Measurements from ENCODE around the gene CAMKMT. TPM values are rescaled to one million over a fixed set of nuclear protein-coding genes. Genes with fewer than 3 reads are reported as not detected.

The CAMKMT gene
- total RNA-seq, 6 experiments from 2014 or later: 5.1 to 8.6 (median 7.0) TPM

- no peak overlapping the region for H3K27ac Mint-ChIP-seq
- no peak for TF ChIP-seq CTCF (IDR thresholded peaks at IDR 0.05)
- DNase-seq: no peak
- peaks cover 3% of the 10 kb centered on the region; the same call in 1 of the 2 replicates for H3K27me3 Mint-ChIP-seq (ENCODE audit: insufficient read depth)
- peaks cover 27% of the 10 kb centered on the region for H3K9me3 Mint-ChIP-seq
- H3K4me3 Mint-ChIP-seq: no peak overlapping the region
- H3K36me3 Mint-ChIP-seq (ENCODE audit: low read depth): peaks cover 14% of the 10 kb centered on the region
- no peaks in the 10 kb centered on the region for H3K4me1 Mint-ChIP-seq (ENCODE audit: low read depth)
Observed at GRCh38 chr2:44462934-44463849, 101.4 kb downstream of the CAMKMT start.

- no peak for TF ChIP-seq CTCF (IDR thresholded peaks at IDR 0.05)
- Mint-ChIP-seq H3K4me1 (ENCODE audit: low read depth) (no peaks in the 10 kb centered on the region), H3K9me3 (peaks cover 27% of the 10 kb centered on the region), H3K27ac (no peak overlapping the region), H3K27me3 (ENCODE audit: insufficient read depth) (peaks cover 3% of the 10 kb centered on the region), H3K4me3 (no peak overlapping the region), H3K36me3 (ENCODE audit: low read depth) (peaks cover 14% of the 10 kb centered on the region)
- no peak for DNase-seq
Observed at GRCh38 chr2:44464437-44464836, 102.7 kb downstream of the CAMKMT start.

- H3K27me3 Mint-ChIP-seq (ENCODE audit: insufficient read depth): no peaks in the 10 kb centered on the region; the same call in none of the 2 replicates
- no peak for DNase-seq
- H3K4me3 Mint-ChIP-seq: no peak overlapping the region
- TF ChIP-seq CTCF (IDR thresholded peaks at IDR 0.05): no peak
- H3K9me3 Mint-ChIP-seq: peaks cover 10% of the 10 kb centered on the region
- no peaks in the 10 kb centered on the region for H3K36me3 Mint-ChIP-seq (ENCODE audit: low read depth)
- H3K4me1 Mint-ChIP-seq (ENCODE audit: low read depth): no peaks in the 10 kb centered on the region
- no peak overlapping the region for H3K27ac Mint-ChIP-seq
Observed at GRCh38 chr2:44470151-44470550, 108.4 kb downstream of the CAMKMT start.

- no peaks in the 10 kb centered on the region for H3K36me3 Mint-ChIP-seq (ENCODE audit: low read depth)
- H3K27ac Mint-ChIP-seq: no peak overlapping the region
- no peak overlapping the region for H3K4me3 Mint-ChIP-seq
- H3K27me3 Mint-ChIP-seq (ENCODE audit: insufficient read depth): no peaks in the 10 kb centered on the region
- no peak for TF ChIP-seq CTCF (IDR thresholded peaks at IDR 0.05)
- no peaks in the 10 kb centered on the region for H3K9me3 Mint-ChIP-seq
- H3K4me1 Mint-ChIP-seq (ENCODE audit: low read depth): peaks cover 11% of the 10 kb centered on the region; the same call in 1 of the 2 replicates
- DNase-seq: no peak
Observed at GRCh38 chr2:44477657-44478414, 116.1 kb downstream of the CAMKMT start.

GRCh38 chr2:44479127-44479887, 117.6 kb downstream of the CAMKMT start:
- peak; percentile 88 for DNase-seq
- Mint-ChIP-seq H3K4me3 (no peak overlapping the region), H3K27ac (no peak overlapping the region), H3K27me3 (ENCODE audit: insufficient read depth) (no peaks in the 10 kb centered on the region), H3K4me1 (ENCODE audit: low read depth) (peaks cover 11% of the 10 kb centered on the region; the same call in 1 of the 2 replicates), H3K9me3 (no peaks in the 10 kb centered on the region), H3K36me3 (ENCODE audit: low read depth) (no peaks in the 10 kb centered on the region)
- peak; percentile 99 for TF ChIP-seq CTCF (IDR thresholded peaks at IDR 0.05)
